Thymus (tissue), 11 donors: ENCODE measurements around the gene ZNF385B. TPM values are rescaled to one million over a fixed set of nuclear protein-coding genes. Genes with fewer than 3 reads are reported as not detected.

Experiments
- DNase-seq, 9 donors: peaks; one replicate each; pipeline ENCODE4 v3.0.0-alpha.2; 2013; ENCODE audit warnings: low spot score in 9 of 9, low read depth in 6 of 9, missing footprints in 1 of 9
- H3K27ac ChIP-seq, 2 donors: one replicate each; pipeline ENCODE4 v1.5.1; 2013; ENCODE audit warnings: control low read depth in 1 of 2, low read depth in 1 of 2, low read length in 1 of 2, mild to moderate bottlenecking in 1 of 2, moderate library complexity in 1 of 2
- H3K27me3 ChIP-seq, 2 donors: one replicate each; pipeline ENCODE4 v1.5.1; 2013; ENCODE audit warnings: low read length in 1 of 2; ENCODE audit not compliant: control insufficient read depth in 2 of 2, insufficient read depth in 1 of 2
- H3K36me3 ChIP-seq, 2 donors: one replicate each; pipeline ENCODE4 v1.5.1; 2013; ENCODE audit warnings: low read length in 1 of 2, mild to moderate bottlenecking in 1 of 2, moderate library complexity in 1 of 2; ENCODE audit not compliant: control insufficient read depth in 2 of 2, insufficient read depth in 2 of 2
- H3K4me1 ChIP-seq, 2 donors: one replicate each; pipeline ENCODE4 v1.5.1; 2013; ENCODE audit warnings: low read length in 2 of 2; ENCODE audit not compliant: control insufficient read depth in 2 of 2, insufficient read depth in 2 of 2
- H3K4me3 ChIP-seq, 2 donors: one replicate each; pipeline ENCODE4 v1.5.1; 2013; ENCODE audit warnings: low read length in 2 of 2, control low read depth in 1 of 2, mild to moderate bottlenecking in 1 of 2
- H3K9me3 ChIP-seq, 2 donors: one replicate each; pipeline ENCODE4 v1.5.1; 2013; ENCODE audit warnings: low read length in 1 of 2, mild to moderate bottlenecking in 1 of 2; ENCODE audit not compliant: control insufficient read depth in 2 of 2, insufficient read depth in 1 of 2
- WGBS: extraction: QIAGEN DNeasy Blood & Tissue Kit; methylation state at CpG from one replicate; pipeline ENCODE4 v1.1.7; 2013; 5-methylcytosine and 5-hydroxymethylcytosine counted together
- polyA plus RNA-seq: library from polyadenylated mRNA; stranded (reverse); fragments of 200-250 nt; gene quantifications from one replicate; pipeline ENCODE4 v1.2.3, GENCODE V29; 2013
- total RNA-seq: library from RNA; stranded (reverse); fragments of 120-200 nt; gene quantifications from one replicate; pipeline ENCODE4 v1.2.4, GENCODE V29; 2013
- donor health status: healthy.

The ZNF385B gene
- total and polyA plus RNA-seq, 2 donors = 0.14 to 2.0 TPM

DNA sequence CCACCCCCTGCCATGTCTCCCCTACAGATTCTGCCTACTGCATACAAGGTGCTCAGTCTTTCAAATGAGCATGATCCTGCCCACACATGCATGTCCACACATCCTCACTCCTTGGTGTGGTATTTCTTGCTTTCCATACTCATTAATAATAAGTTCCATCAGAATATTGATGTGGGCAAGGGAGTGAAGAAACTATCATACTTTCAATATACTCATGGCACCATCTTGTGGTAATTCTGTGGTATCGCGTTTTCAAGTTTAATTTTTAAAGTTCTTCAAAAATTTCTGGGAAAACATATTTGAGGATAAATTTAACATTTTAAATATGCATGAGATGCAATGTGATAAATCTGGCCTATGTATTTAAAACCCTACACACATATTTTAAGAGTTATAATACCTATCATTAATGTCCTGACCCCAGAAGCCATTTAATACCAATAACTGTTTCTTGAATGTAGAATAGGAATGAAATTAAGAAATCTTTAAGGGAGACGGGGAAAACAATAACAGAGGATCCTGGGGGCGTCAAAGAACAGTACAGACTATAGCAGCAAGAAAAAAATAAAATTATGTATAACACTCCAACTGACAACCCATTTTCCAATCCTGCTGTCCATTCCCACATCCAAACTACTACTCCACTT lies 110.1 kb downstream of the ZNF385B start:
- DNase-seq = peak in 1 of 9 donors; percentile 6
- Histone ChIP-seq H3K4me1 (no peaks in the 10 kb centered on the region), H3K4me3 (no peak overlapping the region), H3K9me3 (no peaks in the 10 kb centered on the region), H3K27me3 (no peaks in the 10 kb centered on the region), H3K27ac (no peak overlapping the region), H3K36me3 (no peaks in the 10 kb centered on the region)
- 18% methylated on average over 4 of the region's 4 CpGs for WGBS

DNA sequence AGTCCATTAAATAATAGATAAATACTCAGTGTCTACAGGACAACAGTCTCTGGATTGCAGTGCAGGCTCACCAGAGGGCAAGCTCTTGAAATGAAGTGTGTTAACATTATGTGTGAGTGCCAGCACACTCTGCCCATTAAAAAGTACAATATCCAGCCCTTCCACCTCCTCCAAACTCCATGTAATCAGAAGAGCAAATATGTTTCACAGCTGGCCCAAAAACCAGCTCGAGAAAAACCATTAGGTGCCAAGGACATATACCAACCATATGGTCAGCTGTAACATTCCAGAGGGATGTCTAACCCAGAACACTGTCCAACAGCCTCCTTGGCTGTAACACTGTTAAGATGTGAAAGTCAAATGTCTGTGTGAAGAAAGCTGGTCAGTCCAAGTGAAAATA lies 112.2 kb downstream of the ZNF385B start:
- WGBS = 93% methylated on average over 1 of the region's 1 CpG
- DNase-seq = no peak
- H3K36me3 ChIP-seq = no peaks in the 10 kb centered on the region
- H3K9me3 ChIP-seq = no peaks in the 10 kb centered on the region
- H3K4me3 ChIP-seq = no peak overlapping the region
- no peaks in the 10 kb centered on the region for H3K27me3 ChIP-seq
- no peak overlapping the region for H3K27ac ChIP-seq
- H3K4me1 ChIP-seq = no peaks in the 10 kb centered on the region

DNA sequence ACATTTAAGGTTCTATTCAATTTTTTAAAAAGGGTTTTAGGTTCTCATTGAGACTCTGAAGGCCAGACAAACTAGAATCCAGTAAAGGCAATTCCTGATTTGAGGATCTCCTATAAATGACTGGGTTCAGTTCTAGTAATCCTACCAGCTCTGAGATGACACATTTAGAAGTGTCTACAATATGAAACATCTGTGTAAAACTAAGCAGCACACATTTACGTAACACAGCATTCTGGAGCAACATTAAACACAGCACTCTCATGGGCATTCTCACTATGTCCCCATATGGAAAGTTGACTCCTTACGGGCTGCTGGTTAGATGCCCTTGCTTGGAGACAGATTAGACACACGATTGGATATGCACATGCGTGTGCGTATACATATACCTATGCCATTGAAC lies 114.4 kb downstream of the ZNF385B start:
- no peaks in the 10 kb centered on the region for H3K27me3 ChIP-seq
- no peaks in the 10 kb centered on the region for H3K9me3 ChIP-seq
- no peaks in the 10 kb centered on the region for H3K4me1 ChIP-seq
- WGBS = 98% methylated on average over 5 of the region's 5 CpGs
- no peaks in the 10 kb centered on the region for H3K36me3 ChIP-seq
- no peak overlapping the region for H3K4me3 ChIP-seq
- no peak for DNase-seq
- H3K27ac ChIP-seq = no peak overlapping the region

DNA sequence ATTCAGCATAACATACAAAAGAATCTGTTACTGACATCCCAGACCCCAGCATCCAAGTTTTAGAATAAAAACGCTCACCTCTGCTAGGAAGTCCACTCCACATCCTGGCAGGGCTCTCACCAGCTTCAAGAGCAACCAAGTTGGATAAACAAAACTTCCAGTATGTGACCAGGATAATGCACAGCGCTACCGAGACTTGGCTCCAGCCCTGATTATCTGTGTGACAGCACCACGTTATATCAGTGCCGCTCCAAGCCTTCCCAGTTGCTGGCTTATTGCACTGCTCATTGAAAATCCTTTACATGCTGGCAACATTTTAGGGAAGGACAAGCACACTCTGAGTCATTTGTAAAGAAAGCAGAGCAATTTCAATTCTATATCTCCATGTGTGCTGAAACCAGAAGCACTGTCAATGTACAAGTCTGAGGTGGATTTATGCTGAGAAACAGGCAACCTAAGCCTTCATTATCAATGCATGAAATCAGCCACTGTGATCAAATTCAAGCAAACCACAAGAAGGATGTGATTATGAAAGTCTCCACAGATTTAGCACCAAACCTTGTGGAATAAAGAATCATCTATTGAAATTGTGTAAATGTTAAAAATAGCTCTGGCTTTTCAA lies 115.7 kb downstream of the ZNF385B start:
- Histone ChIP-seq H3K36me3 (no peaks in the 10 kb centered on the region), H3K4me3 (no peak overlapping the region), H3K4me1 (no peaks in the 10 kb centered on the region), H3K27ac (no peak overlapping the region), H3K9me3 (no peaks in the 10 kb centered on the region), H3K27me3 (no peaks in the 10 kb centered on the region)
- 88% methylated on average over 5 of the region's 5 CpGs for WGBS
- no peak for DNase-seq

DNA sequence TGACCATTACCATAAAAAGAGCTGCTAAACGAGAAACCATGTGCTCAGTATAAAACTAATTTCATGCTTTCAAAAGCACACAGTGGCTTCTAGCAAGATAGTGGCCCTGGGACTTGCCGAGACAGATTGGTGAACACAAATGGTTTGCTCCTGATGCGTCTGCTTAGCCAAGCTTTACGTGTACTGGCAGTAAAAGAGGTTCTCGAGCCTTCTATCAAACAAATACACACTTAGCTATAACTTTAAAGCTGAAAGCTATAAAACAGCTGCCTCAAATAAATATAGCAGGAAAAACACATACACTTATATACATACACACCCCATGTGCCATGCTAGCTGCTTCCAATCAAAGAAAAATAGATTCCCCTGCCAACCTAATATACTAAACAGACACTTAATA lies 117.0 kb downstream of the ZNF385B start:
- Histone ChIP-seq H3K36me3 (no peaks in the 10 kb centered on the region), H3K27ac (no peak overlapping the region), H3K4me3 (no peak overlapping the region), H3K9me3 (no peaks in the 10 kb centered on the region), H3K27me3 (no peaks in the 10 kb centered on the region), H3K4me1 (no peaks in the 10 kb centered on the region)
- DNase-seq = no peak
- WGBS = 89% methylated on average over 5 of the region's 5 CpGs

DNA sequence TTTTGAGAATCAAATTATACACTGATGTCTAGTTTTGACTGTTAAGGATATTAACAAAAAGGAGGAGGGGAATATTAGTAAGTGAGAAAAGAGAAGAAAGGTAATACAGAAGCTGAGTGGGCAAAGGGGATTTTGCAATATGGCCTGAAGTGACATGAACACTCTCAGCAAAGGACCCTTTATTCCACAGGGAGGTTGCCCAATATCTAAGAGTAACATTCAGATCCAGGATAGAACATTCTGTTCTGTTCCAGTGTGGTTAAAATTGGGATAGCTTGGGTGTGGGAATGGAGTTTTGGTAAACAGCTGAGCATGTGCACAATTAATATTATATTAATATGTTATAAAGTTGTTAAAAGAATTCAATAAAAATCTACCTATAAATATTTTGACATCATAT lies 120.1 kb downstream of the ZNF385B start:
- DNase-seq = no peak
- H3K27ac ChIP-seq = no peak overlapping the region
- no peaks in the 10 kb centered on the region for H3K4me1 ChIP-seq

DNA sequence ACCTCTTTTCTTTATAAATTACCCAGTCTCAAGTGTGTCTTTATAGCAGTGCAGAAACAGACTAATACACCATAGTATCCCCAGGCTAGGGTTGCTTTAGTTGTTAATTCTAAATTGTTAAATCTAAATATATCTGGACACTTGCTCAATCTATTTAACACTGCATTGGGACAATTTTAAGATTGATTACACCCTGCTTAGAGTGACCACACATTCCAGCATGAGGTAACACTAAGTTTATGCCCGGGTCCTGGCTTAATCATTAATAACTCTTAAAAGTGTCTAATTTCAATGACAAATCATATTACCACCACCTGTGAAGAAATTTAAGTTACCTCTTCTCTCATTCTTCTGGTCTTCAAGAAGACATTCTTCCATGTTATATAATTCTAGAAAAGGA lies 131.4 kb downstream of the ZNF385B start:
- WGBS = 93% methylated on average over 1 of the region's 1 CpG
- no peak overlapping the region for H3K4me3 ChIP-seq
- H3K4me1 ChIP-seq = no peaks in the 10 kb centered on the region
- no peak overlapping the region for H3K27ac ChIP-seq
- no peak for DNase-seq
- no peaks in the 10 kb centered on the region for H3K27me3 ChIP-seq
- H3K9me3 ChIP-seq = no peaks in the 10 kb centered on the region
- H3K36me3 ChIP-seq = no peaks in the 10 kb centered on the region

More for the DNA sequence above, 120.1 kb downstream of the ZNF385B start:
- H3K9me3 ChIP-seq = no peaks in the 10 kb centered on the region
- no peak overlapping the region for H3K4me3 ChIP-seq
- H3K36me3 ChIP-seq = no peaks in the 10 kb centered on the region
- H3K27me3 ChIP-seq = no peaks in the 10 kb centered on the region

DNA sequence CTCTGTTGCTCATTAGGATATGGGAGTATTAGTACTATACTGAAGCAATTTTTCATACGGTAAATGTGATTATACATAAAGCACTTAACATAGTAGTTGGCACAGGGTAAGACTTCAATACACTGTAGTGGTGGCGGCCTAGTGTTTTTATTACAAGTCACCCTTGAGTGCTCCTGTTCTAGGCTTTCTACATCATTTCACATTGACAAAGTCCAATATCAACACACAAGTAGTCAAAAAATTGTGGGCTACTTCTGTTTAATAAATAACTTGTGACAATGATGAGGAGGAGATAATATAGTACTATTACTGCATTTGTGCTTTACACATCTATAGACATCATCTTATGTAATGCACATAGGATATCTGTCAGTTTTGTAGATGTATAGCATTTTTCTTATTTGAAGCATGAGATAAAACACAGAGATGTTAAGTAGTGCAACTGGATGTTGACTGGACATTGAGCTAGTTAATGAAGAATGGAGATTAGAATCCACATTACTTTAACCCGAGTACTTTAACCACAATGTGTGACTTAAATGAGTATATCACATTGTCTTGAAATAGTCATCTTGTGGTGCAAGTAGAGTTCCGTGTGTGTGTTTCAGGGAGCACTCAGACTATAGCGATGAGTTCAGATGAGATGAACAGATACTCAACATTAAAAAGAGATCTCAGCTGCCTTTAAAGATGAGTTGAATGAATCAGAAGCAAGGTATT lies 134.8 kb downstream of the ZNF385B start:
- Histone ChIP-seq H3K27ac (no peak overlapping the region), H3K36me3 (no peaks in the 10 kb centered on the region), H3K27me3 (no peaks in the 10 kb centered on the region), H3K9me3 (no peaks in the 10 kb centered on the region), H3K4me1 (no peaks in the 10 kb centered on the region), H3K4me3 (no peak overlapping the region)
- WGBS = 98% methylated on average over 5 of the region's 5 CpGs
- no peak for DNase-seq

DNA sequence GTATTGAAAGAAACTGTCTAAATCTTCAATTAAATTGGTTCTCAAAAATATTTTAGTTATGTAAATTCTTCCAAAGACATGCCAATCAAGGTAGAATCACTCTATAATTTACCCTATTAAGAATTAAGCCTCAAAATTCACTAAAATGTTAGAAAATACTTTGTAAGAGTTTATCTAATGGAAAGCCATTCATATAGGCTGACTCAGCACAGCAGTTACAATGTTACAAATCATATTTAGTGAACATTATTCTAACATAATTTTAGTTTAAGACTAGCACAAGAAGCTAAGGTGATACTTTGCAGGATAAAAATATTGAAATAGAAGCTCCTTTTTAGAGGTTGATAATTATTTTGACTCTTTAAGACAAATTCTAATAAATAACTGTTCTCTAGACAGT lies 137.0 kb downstream of the ZNF385B start:
- no peak for DNase-seq
- Histone ChIP-seq H3K4me1 (no peaks in the 10 kb centered on the region), H3K36me3 (no peaks in the 10 kb centered on the region), H3K27ac (no peak overlapping the region), H3K27me3 (no peaks in the 10 kb centered on the region), H3K4me3 (no peak overlapping the region), H3K9me3 (no peaks in the 10 kb centered on the region)
